HEK293 (cell line): ENCODE measurements around the gene CLMN.

Experiments used
- FEZF1 ChIP-seq: fragments of 450-650 bp; formaldehyde crosslinking; IDR thresholded peaks from 2 replicates; pipeline ENCODE4 v1.5.1; 2016; ENCODE audit warnings: missing biosample characterization, missing genetic modification characterization
- HOXA7 ChIP-seq: sonication (generic); formaldehyde crosslinking; IDR thresholded peaks from 2 replicates; pipeline ENCODE4 v1.8.1; 2022; ENCODE audit warnings: missing genetic modification reagents, borderline replicate concordance
- KLF10 ChIP-seq: fragments of 450-650 bp; IDR thresholded peaks from 2 replicates; pipeline ENCODE4 v1.5.1; 2018; ENCODE audit warnings: missing biosample characterization, mild to moderate bottlenecking, missing genetic modification characterization
- ZBTB8A ChIP-seq: fragments of 450-650 bp; formaldehyde crosslinking; IDR thresholded peaks from 2 replicates; pipeline ENCODE4 v1.5.1; 2016; ENCODE audit warnings: missing biosample characterization, missing genetic modification characterization
- ZFP3 ChIP-seq: fragments of 450-650 bp; formaldehyde crosslinking; IDR thresholded peaks from 2 replicates; pipeline ENCODE4 v1.5.1; 2016; ENCODE audit warnings: low read depth, missing biosample characterization, missing genetic modification characterization
- ZFP41 ChIP-seq: fragments of 450-650 bp; formaldehyde crosslinking; IDR thresholded peaks from 2 replicates; pipeline ENCODE4 v1.5.1; 2016; ENCODE audit warnings: missing biosample characterization, missing genetic modification characterization, borderline replicate concordance
- ZNF555 ChIP-seq: fragments of 450-650 bp; formaldehyde crosslinking; conservative IDR thresholded peaks from 2 replicates; pipeline ENCODE4 v1.5.1; 2017; ENCODE audit warnings: missing biosample characterization, mild to moderate bottlenecking, missing genetic modification characterization, inconsistent platforms
- ZNF629 ChIP-seq: fragments of 450-650 bp; formaldehyde crosslinking; IDR thresholded peaks from 2 replicates; pipeline ENCODE4 v1.5.1; 2017; ENCODE audit warnings: missing biosample characterization, missing genetic modification characterization
- TF ChIP-seq, protein P1 (sequence below): fragments of 450-650 bp; formaldehyde crosslinking; IDR thresholded peaks from 2 replicates; pipeline ENCODE4 v1.5.1; 2016; ENCODE audit warnings: missing biosample characterization, missing genetic modification characterization
- TF ChIP-seq, protein P2 (sequence below): fragments of 450-650 bp; formaldehyde crosslinking; IDR thresholded peaks from 2 replicates; pipeline ENCODE4 v1.5.1; 2016; ENCODE audit warnings: missing biosample characterization, missing genetic modification characterization
- TF ChIP-seq, protein P3 (sequence below): fragments of 450-650 bp; formaldehyde crosslinking; IDR thresholded peaks from 2 replicates; pipeline ENCODE4 v1.5.1; 2016; ENCODE audit warnings: missing biosample characterization, missing genetic modification characterization
- TF ChIP-seq, protein P4 (sequence below): fragments of 450-650 bp; formaldehyde crosslinking; IDR thresholded peaks from 2 replicates; pipeline ENCODE4 v1.5.1; 2016; ENCODE audit warnings: missing biosample characterization, missing genetic modification characterization

DNA sequence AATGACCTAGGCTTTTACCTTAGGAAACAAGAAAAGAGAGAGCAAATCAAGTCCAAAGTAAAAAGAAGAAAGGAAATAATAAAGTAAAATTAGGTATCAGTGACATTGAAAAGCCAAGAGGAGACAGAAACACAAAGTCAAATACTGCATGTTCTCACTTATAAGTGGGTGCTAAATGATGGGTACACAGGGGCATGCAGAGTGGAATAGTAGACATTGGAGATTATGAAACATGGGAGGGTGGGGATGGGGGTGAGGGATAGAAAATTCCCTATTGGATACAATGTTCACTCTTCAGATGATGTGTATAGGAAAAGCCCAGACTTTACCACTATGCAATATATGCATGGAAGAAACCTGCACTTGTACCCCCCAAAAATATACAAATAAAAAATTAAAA, 35.1 kb upstream of the CLMN start:
- TF ChIP-seq HOXA7 (no peak), ZFP41 (tag by site-specific recombination) (no peak), FEZF1 (tag by site-specific recombination) (no peak), ZNF555 (no peak), ZBTB8A (no peak), KLF10 (tag by site-specific recombination) (no peak), ZNF629 (tag by site-specific recombination) (no peak), ZFP3 (tag by site-specific recombination) (no peak)
- TF ChIP-seq, protein P1, sequence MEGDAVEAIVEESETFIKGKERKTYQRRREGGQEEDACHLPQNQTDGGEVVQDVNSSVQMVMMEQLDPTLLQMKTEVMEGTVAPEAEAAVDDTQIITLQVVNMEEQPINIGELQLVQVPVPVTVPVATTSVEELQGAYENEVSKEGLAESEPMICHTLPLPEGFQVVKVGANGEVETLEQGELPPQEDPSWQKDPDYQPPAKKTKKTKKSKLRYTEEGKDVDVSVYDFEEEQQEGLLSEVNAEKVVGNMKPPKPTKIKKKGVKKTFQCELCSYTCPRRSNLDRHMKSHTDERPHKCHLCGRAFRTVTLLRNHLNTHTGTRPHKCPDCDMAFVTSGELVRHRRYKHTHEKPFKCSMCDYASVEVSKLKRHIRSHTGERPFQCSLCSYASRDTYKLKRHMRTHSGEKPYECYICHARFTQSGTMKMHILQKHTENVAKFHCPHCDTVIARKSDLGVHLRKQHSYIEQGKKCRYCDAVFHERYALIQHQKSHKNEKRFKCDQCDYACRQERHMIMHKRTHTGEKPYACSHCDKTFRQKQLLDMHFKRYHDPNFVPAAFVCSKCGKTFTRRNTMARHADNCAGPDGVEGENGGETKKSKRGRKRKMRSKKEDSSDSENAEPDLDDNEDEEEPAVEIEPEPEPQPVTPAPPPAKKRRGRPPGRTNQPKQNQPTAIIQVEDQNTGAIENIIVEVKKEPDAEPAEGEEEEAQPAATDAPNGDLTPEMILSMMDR (tag by site-specific recombination): no peak
- TF ChIP-seq, protein P2, sequence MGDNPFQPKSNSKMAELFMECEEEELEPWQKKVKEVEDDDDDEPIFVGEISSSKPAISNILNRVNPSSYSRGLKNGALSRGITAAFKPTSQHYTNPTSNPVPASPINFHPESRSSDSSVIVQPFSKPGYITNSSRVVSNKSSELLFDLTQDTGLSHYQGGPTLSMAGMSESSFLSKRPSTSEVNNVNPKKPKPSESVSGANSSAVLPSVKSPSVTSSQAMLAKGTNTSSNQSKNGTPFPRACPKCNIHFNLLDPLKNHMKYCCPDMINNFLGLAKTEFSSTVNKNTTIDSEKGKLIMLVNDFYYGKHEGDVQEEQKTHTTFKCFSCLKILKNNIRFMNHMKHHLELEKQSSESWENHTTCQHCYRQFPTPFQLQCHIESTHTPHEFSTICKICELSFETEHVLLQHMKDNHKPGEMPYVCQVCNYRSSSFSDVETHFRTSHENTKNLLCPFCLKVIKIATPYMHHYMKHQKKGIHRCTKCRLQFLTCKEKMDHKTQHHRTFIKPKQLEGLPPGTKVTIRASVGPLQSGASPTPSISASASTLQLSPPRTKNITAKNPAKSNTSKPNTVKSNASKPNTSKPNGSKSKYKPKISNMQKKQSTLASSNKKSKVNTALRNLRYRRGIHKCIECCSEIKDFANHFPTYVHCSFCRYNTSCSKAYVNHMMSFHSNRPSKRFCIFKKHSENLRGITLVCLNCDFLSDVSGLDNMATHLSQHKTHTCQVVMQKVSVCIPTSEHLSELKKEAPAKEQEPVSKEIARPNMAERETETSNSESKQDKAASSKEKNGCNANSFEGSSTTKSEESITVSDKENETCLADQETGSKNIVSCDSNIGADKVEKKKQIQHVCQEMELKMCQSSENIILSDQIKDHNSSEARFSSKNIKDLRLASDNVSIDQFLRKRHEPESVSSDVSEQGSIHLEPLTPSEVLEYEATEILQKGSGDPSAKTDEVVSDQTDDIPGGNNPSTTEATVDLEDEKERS (tag by site-specific recombination): no peak
- TF ChIP-seq, protein P3, sequence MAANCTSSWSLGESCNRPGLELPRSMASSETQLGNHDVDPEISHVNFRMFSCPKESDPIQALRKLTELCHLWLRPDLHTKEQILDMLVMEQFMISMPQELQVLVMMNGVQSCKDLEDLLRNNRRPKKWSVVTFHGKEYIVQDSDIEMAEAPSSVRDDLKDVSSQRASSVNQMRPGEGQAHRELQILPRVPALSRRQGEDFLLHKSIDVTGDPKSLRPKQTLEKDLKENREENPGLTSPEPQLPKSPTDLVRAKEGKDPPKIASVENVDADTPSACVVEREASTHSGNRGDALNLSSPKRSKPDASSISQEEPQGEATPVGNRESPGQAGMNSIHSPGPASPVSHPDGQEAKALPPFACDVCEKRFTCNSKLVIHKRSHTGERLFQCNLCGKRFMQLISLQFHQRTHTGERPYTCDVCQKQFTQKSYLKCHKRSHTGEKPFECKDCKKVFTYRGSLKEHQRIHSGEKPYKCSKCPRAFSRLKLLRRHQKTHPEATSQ (tag by site-specific recombination): no peak
- TF ChIP-seq, protein P4, sequence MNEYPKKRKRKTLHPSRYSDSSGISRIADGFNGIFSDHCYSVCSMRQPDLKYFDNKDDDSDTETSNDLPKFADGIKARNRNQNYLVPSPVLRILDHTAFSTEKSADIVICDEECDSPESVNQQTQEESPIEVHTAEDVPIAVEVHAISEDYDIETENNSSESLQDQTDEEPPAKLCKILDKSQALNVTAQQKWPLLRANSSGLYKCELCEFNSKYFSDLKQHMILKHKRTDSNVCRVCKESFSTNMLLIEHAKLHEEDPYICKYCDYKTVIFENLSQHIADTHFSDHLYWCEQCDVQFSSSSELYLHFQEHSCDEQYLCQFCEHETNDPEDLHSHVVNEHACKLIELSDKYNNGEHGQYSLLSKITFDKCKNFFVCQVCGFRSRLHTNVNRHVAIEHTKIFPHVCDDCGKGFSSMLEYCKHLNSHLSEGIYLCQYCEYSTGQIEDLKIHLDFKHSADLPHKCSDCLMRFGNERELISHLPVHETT: no peak
